Psoas muscle (tissue), 8 donors: ENCODE data around the gene BIRC5. TPM values are rescaled to one million over a fixed set of nuclear protein-coding genes. Genes with fewer than 3 reads are reported as not detected.
A peak's percentile ranks its signal among the peaks of the same experiment; 100 is the strongest.

Experiments
- ATAC-seq, 4 donors: fragments of 200-7000 bp; cut with Tn5 transposase; one replicate each; pipeline ENCODE4 v1.9.1; 2020; ENCODE audit warnings: moderate library complexity in 3 of 4, mild to moderate bottlenecking in 2 of 4
- DNase-seq, 2 donors: peaks; one replicate each; pipeline ENCODE4 v3.0.0-alpha.2; 2020
- H3K27ac ChIP-seq: fragments of 200-600 bp; one replicate; pipeline ENCODE4 v1.8.0; 2022
- H3K27me3 ChIP-seq, 3 donors: fragments of 200-600 bp in 1 of 3; one replicate each; pipeline versions ENCODE4 v1.6.1 to v1.8.0; 2013 to 2022; ENCODE audit warnings: low read length in 2 of 3, mild to moderate bottlenecking in 2 of 3, moderate library complexity in 1 of 3; ENCODE audit not compliant: insufficient read depth in 3 of 3
- H3K36me3 ChIP-seq, 2 donors: fragments of 200-600 bp in 1 of 2; one replicate each; pipeline versions ENCODE4 v1.6.1 to v1.8.0; 2013 to 2022; ENCODE audit warnings: low read depth in 1 of 2, mild to moderate bottlenecking in 1 of 2, moderate library complexity in 1 of 2; ENCODE audit not compliant: insufficient read depth in 1 of 2
- H3K4me1 ChIP-seq: fragments of 200-600 bp; one replicate; pipeline ENCODE4 v1.8.0; 2022
- H3K4me3 ChIP-seq: fragments of 200-600 bp; one replicate; pipeline ENCODE4 v1.8.0; 2022; ENCODE audit warnings: mild to moderate bottlenecking
- H3K9me3 ChIP-seq: fragments of 200-600 bp; one replicate; pipeline ENCODE4 v1.8.0; 2022
- CTCF ChIP-seq: fragments of 200-600 bp; IDR thresholded peaks from one replicate; pipeline ENCODE4 v1.8.0; 2022; ENCODE audit warnings: antibody characterized with exemption
- WGBS, 3 donors: extraction: QIAGEN DNeasy Blood & Tissue Kit; methylation state at CpG; one replicate each; pipeline versions ENCODE4 v1.1.6 to v1.1.7; 2013; 5-methylcytosine and 5-hydroxymethylcytosine counted together
- intact Hi-C, 2 donors: fragments of 100-400 bp; cut with DNase I; formaldehyde crosslinking; loops; one replicate each; pipeline versions ENCODE4 v1.11.0 to v1.14.2; 2022
- polyA plus RNA-seq, 3 donors: library from polyadenylated mRNA; stranded (reverse); fragments of 200-250 nt; gene quantifications; one replicate each; pipeline ENCODE4 v1.2.3, GENCODE V29; 2013
- total RNA-seq, 4 donors: library from RNA; stranded (reverse); fragmentation: NEBNext Ultra II Directional in 2 of 4; extraction: Animal tissue kit (Norgen Biotek cat#: 25700) in 2 of 4; gene quantifications; one replicate each; pipeline versions ENCODE4 v1.2.1 to v1.2.4, GENCODE V29; 2021 to 2023
- donor health status: healthy with polysubstance abuse.
- donor health status: DM: no; HTN: no; CAD: no; lungs with moderate emphysema.
- donor health status: Bipolar disorder and iron deficiency.
- donor health status: healthy.
- donor health status: DM: yes; HTN: yes; CAD: no.
- donor health status: DM: no; HTN: no; CAD: no.
- donor health status: DM: no; HTN: no; CAD: no.
- donor health status: DM: yes; HTN: yes; CAD: no.

Gene BIRC5
- total and polyA plus RNA-seq, 7 donors, result 0.06 to 0.96 (median 0.23) TPM; not detected in 2

- DNase-seq, result peak; percentile 74 to 85
- no peak overlapping the region for H3K4me3 ChIP-seq
- peaks cover 0 to 12% of the 10 kb centered on the region in 2 donors for H3K36me3 ChIP-seq
- intact Hi-C loops, result loop anchor here in 1 of 2 donors (2.0 kb wide), 1 partner anchor 64 kb away; no protein-coding TSS in a partner anchor
- H3K4me1 ChIP-seq, result peaks cover 65% of the 10 kb centered on the region
- ATAC-seq, result peak in 3 of 4 donors; percentile 15 to 38 (median 20)
- TF ChIP-seq CTCF, result peak; percentile 84
- no peaks in the 10 kb centered on the region for H3K9me3 ChIP-seq
- no peaks in the 10 kb centered on the region for H3K27me3 ChIP-seq
- peak overlapping the region; percentile 98 for H3K27ac ChIP-seq
- 26 to 43% (median 30%) methylated on average over 14 of the region's 14 CpGs for WGBS, 3 donors
These were observed 37.5 kb upstream of the BIRC5 start for GRCh38 chr17:78176548-78177025.

DNA sequence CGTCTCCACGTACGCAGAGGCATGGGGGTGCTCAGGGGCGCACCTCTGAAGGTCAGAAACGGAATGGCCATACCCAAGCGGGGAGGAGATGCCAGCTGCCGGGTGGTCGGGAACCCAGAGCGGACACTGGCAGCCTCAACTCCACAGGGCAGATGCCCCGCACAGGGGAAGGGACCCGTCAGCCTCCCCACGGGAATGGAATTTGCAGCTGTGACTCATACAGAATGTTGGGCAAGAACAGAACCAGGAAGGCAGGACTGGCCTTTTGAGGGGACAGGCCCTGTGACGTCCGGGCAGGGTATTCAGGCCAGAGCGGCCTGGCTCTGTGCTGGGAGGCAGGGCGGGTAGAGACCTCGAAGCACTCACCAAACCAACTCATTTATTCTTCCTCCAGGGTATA lies 34.7 kb upstream of the BIRC5 start:
- DNase-seq (peak; percentile 63 to 68), ATAC-seq (peak; percentile 20 to 70 (median 52))
- intact Hi-C loops, result no loop called here
- TF ChIP-seq CTCF, result no peak
- H3K4me3 ChIP-seq, result no peak overlapping the region
- H3K27me3 ChIP-seq, result no peaks in the 10 kb centered on the region
- H3K9me3 ChIP-seq, result no peaks in the 10 kb centered on the region
- peak overlapping the region; percentile 66 for H3K27ac ChIP-seq
- no peaks in the 10 kb centered on the region for H3K36me3 ChIP-seq
- WGBS, 3 donors, result 37 to 66% (median 50%) methylated on average over 17 of the region's 17 CpGs
- H3K4me1 ChIP-seq, result peaks cover 37% of the 10 kb centered on the region

GRCh38 chr17:78180083-78180482 lies 34.0 kb upstream of the BIRC5 start:
- DNase-seq (no peak), ATAC-seq (no peak)
- no peaks in the 10 kb centered on the region for H3K27me3 ChIP-seq
- intact Hi-C loops, result loop anchor here in 1 of 2 donors (5.0 kb wide), 1 partner anchor 38 kb away; no protein-coding TSS in a partner anchor
- TF ChIP-seq CTCF, result no peak
- WGBS, 3 donors, result 70 to 82% (median 73%) methylated on average over 14 of the region's 14 CpGs
- no peaks in the 10 kb centered on the region for H3K36me3 ChIP-seq
- no peak overlapping the region for H3K4me3 ChIP-seq
- peak overlapping the region; percentile 66 for H3K27ac ChIP-seq
- H3K4me1 ChIP-seq, result peaks cover 30% of the 10 kb centered on the region
- no peaks in the 10 kb centered on the region for H3K9me3 ChIP-seq

- Histone ChIP-seq H3K4me1 (peaks cover 26% of the 10 kb centered on the region), H3K4me3 (no peak overlapping the region), H3K27me3 (no peaks in the 10 kb centered on the region), H3K9me3 (no peaks in the 10 kb centered on the region), H3K36me3 (no peaks in the 10 kb centered on the region), H3K27ac (peak overlapping the region; percentile 66)
- ATAC-seq (no peak), DNase-seq (no peak)
- WGBS, 3 donors, result 58 to 61% (median 60%) methylated on average over 2 of the region's 2 CpGs
- intact Hi-C loops, result loop anchor here in 1 of 2 donors (5.0 kb wide), 1 partner anchor 38 kb away; no protein-coding TSS in a partner anchor
- TF ChIP-seq CTCF, result no peak
These were observed 33.5 kb upstream of the BIRC5 start for GRCh38 chr17:78180508-78180907.

GRCh38 chr17:78182504-78182903 lies 31.5 kb upstream of the BIRC5 start:
- no peak for TF ChIP-seq CTCF

More at GRCh38 chr17:78182504-78182903, 31.5 kb upstream of the BIRC5 start:
- H3K36me3 ChIP-seq, result no peaks in the 10 kb centered on the region
- no peaks in the 10 kb centered on the region for H3K27me3 ChIP-seq
- no peaks in the 10 kb centered on the region for H3K9me3 ChIP-seq
- H3K4me1 ChIP-seq, result peaks cover 12% of the 10 kb centered on the region
- no peak for DNase-seq
- no peak for ATAC-seq
- intact Hi-C loops, result loop anchor here in 1 of 2 donors (5.0 kb wide), 1 partner anchor 40 kb away; no protein-coding TSS in a partner anchor
- no peak overlapping the region for H3K27ac ChIP-seq
- no peak overlapping the region for H3K4me3 ChIP-seq
- WGBS, 3 donors, result 94 to 96% (median 94%) methylated on average over 13 of the region's 13 CpGs
